HG03469 (cell line): ENCODE results near the gene ITIH6.
"Not testable (repeated sequence)": the region's sequence is repeated elsewhere in the genome, so short reads cannot be mapped to it uniquely, and the experiment has no call there.

Experiments used
- ATAC-seq: cut with Tn5 transposase; IDR thresholded peaks from one replicate; pipeline ENCODE4 v1.9.1; 2021; ENCODE audit warnings: mild to moderate bottlenecking, moderate library complexity, moderate number of reproducible peaks; ENCODE audit not compliant: unreplicated experiment

Gene ITIH6

DNA sequence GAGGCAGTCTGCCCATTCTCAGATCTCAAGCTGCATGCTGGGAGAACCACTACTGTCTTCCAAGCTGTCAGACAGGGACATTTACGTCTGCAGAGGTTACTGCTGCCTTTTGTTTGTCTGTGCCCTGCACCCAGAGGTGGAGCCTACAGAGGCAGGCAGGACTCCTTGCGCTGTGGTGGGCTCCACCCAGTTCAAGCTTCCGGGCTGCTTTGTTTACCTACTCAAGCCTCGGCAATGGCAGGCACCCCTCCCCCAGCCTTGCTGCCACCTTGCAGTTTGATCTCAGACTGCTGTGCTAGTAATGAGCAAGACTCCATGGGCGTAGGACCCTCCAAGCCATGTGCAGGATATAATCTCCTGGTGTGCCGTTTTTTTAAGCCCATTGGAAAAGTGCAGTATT lies 59.5 kb downstream of the ITIH6 start:
- ATAC-seq, result not testable (repeated sequence)

DNA sequence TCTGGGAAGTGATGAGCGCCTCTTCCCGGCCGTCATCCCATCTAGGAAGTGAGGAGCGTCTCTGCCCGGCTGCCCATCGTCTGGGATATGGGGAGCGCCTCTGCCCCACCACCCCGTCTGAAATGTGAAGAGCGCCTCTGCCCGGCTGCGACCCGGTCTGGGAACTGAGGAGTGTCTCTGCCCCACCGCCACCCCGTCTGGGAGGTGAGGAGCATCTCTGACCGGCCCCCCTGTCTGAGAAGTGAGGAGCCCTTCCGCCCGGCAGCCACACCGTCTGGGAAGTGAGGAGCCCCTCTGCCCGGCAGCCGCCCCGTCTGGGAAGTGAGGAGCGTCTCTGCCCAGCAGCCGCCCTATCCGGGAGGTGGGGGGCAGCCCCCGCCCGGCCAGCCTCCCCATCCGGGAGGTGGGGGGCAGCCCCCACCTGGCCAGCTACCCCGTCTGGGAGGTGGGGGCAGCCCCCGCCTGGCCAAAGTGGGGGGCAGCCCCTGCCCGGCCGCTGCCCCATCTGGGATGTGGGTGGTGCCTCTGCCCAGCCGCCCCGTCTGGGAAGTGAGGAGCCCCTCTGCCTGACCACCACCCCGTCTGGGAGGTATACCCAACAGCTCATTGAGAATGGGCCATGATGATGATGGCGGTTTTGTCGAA lies 61.6 kb downstream of the ITIH6 start:
- ATAC-seq, result not testable (repeated sequence)

DNA sequence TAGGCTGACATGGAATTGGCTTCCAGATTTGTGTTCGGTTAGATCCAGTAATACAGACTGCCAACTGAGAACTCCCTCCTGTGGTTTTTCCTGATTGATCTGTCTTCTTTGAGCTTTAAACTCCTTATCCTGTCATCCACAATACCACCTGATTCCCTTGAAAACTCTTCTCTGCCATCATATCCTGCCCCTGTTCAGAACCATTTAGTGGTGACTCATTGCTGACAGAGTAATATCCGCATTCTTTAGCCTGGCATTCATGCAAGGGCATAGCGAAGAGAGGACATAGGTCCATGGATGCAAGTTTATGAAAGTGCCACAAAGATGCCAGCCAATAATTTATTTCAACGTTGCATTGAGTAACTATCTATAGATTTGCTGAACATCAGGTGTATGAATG lies 76.6 kb downstream of the ITIH6 start:
- no peak for ATAC-seq

DNA sequence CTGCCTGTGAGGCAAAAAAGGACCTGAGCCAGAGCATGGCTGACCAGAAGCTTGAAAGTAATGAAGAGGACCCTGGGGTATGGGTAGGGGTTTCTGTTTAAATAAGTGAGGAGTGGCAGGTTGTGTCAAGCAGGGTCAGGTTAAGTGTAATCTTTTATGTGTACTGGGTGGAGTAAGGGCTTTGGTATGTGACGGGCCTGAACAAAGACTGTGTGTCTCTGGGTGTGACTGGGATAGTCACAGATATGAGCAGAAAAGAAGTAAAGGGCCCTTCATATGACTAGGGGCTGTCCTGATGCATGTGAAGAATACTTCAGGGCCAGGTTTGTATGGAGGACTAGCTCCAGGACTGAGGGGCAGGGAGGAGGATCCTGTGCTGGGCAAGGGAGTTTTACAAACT lies 82.4 kb downstream of the ITIH6 start:
- ATAC-seq, result no peak

DNA sequence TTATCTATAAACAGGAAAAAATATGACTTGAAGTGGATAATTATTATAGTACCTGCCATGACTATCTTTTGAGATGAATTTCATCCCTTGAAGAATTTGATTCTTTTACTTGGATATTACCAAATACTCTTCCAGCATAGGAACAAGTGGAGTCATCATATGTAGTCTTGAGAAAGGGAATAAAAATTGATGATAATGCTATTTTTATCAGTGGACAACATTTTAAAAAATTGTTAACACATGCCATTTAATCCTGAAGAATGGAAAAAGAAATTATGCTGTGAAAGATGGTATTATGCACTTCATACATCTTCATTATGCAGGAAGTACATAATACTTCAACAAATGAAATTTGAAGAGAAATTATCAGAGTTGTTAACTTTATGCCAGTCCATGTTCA lies 83.6 kb downstream of the ITIH6 start:
- ATAC-seq, result no peak

DNA sequence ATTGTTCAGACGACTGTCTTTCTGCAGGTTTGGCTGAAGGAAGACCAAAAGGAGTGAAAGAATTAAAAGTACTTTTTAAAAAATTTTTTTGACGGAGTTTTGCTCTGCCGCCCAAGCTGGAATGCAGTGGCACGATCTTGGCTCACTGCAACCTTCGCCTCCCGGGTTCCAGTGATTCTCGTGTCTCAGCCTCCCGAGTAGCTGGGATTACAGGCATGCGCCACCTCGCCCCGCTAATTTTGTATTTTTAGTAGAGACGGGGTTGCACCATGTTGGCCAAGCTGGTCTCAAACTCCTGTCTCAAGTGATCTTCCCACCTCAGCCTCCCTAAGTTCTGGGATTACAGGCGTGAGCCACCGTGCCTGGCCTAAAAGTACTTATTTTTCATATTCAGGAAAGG lies 86.3 kb downstream of the ITIH6 start:
- no peak for ATAC-seq

DNA sequence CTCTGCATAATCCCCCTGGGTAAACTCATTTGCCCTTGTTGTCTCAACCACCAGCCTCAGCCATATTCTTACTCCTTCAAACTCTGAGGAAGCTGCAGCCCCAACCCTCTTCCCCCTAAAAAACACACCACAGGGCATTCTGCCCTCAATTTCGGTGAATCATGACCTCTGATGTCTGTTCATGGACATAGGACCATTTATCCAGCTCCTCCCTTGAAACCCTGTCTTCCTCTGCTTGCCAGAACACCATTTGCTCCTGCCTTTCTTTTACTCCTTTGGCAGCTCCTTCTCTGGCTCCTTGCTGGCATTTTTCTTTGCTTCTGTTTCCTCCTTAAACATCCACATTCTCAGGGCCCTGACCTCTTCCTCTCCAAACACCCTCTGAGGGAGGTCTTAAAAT lies 87.1 kb downstream of the ITIH6 start:
- ATAC-seq, result no peak

DNA sequence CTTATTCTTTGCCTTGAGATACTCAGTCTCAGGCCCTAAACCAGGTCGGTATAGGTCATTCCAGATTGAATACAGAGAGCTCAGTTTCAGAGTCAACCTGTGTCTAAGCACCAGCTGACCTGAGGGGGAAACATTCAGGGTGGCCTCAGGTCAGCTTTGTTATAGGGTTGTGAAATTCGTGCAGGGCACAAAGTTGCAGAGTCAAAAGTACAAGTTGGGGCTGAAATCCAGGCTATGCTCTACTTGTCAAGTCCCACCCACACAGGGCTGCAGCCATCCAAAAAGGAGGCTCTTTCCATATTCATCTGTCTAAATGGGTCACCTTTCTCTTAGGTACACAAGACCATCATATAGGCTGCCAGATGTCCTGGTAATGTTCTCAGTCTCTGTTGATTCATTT lies 89.7 kb downstream of the ITIH6 start:
- ATAC-seq, result no peak
